Activated gamma-delta T cell (primary cell): Measurements from ENCODE around the gene RICTOR.

Experiments
- DNase-seq: peaks from one replicate; lab custom pipeline; 2025; lab: John Stamatoyannopoulos, UW

RICTOR gene

DNA sequence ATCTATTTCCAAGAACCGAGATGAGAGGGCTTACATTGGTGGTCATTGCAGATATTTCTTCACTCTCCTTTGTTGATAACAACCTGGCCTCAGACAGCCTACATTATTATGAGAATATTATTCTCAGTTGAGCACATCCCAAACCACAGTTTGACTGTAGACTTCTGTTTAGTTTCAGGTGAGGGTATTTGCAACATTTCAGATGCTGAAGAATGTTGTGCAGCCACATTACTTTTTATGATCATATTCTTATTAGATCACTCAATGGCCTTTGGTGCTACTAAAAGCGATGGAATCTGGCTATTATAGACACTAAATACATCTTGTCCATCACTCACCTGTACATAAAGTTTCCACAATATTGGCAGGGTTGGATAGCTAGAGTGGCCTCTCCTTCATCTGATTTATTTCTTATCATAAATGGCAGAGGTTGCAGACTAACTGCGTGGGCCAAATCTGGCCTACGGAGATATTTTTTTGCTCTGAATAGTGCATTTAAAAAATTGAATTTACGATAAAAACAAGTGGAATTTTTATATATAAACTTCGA lies 26.2 kb upstream of the RICTOR start:
- no peak for DNase-seq

DNA sequence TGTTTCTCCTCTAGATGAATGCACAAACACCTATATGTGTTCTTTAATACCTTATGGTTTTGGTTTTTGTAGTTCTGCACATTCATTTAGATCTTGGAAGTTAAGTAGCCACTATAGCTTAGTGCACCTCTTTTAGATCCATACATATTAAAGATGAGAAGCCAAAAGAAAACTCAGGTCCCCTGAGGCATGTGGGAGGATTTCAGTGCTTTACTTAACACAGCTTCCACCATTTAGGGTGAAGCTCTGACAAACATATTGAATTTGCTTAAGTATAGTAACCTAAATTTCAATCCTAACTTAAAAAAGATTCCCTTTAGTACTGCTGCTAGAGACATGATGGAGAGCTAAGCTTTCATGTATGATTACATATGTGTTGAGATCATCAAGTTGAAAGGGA lies 25.6 kb upstream of the RICTOR start:
- no peak for DNase-seq

DNA sequence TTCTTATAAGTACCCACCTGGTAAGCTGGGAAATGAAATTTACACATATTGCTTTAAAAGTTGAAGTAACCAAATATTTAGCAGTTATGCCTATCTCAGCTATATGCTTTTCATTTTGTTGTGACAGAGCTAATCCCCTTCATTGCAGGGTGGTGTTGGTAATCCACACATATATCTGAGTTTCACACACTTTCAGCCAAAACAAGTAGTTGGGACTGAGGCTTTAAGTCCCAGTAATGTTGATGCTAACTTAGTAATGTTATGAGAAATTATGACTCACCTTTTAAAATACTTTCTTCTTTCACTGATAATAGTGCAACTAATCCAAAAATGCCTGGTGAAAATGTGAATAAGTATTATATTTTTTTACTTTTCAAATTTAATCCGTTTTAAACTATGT lies 19.2 kb upstream of the RICTOR start:
- DNase-seq: no peak

DNA sequence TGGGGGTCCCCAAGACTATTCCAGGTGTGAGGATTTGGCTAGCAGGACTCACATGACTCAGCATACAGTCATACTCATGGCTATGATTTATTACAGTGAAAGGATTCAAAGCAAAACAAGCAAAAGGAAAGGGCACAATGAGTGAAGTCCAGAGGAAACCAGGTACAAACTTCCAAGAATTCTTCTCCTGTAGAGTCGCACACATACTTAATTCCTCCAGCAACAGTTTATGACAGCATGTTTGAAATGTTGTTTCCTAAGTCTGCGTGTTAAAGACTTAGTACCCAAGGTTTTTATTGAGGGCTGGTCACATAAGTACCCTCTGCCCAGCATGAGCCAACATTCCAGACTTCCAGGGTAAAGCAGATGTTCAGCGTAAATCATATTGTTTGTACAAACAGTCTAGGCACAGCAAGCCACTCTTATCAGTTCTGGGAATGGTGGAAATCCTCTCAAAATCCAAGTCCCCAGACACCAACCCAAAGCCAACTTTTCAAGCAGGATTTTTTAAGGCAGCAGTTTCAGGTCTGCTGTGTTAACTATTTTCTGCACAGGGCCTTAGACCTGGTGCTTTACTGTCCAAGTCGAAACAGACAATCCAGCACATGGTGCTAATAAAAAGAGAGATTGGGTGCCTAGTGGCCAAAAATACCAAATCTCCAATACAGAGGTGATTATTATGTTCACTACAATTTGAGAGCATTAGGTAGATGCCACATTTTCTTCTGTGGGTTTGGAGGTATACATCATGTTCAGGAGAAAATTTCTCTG lies 18.6 kb upstream of the RICTOR start:
- no peak for DNase-seq

DNA sequence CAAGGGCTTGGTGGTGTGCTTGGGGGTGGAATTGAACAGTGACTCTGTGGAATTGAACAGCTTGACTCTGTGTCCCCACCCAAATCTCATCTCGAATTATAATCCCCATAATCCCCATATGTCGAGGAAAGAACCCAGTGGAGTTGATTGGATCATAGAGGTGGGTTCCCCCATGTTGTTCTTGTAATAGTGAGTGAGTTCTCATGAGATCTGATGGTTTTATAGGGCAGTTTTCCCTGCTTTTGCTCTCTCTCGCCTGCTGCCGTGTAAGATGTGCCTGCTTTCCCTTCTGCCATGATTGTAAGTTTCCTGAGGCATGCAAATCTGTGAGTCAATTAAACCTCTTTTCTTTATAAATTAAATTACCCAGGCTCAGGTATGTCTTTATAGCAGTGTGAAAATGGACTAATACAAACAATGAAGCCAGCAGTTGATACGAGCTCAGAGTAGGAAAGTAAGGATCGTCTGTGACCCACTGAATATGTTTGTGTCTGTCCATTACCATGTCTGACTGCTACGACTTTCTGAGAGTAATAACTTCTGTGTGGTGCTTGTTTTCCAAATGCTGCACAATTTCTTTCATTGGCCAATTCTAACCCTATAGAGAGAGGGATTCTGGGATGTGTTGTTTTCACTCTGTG lies 17.9 kb upstream of the RICTOR start:
- no peak for DNase-seq

DNA sequence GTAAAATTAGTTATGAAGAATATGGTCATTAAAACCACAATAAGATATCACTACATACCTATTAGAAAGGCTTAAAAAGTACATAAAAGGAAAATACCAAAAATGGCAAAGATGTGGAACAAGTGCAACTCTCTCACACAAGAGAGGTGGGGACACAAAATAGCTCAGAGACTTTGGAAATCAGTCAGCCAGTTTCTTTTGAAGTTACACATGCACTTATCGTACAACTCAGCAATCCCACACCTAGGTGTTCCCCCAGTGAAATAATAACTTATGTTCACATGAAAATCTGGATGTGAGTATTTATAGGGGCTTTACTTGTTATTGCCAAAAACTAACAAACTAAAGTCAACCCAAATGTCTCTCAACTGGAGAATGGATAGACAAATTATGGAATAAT lies 9.8 kb upstream of the RICTOR start:
- no peak for DNase-seq

DNA sequence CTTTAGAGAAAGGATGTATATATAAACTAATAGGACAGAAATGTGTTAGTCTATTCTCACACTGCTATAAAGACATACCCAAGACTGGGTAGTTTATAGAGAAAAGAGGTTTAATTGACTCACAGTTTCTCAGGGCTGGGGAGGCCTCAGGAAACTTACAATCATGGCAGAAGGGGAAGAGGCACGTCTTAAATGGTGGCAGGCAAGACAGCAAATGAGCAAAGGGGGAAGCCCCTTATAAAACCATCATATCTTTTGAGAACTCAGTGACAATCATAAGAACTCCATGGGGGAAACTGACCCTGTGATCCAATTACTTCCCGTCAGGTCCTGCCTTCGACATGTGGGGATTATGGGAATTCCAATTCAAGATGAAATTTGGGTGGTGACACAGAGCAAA lies 8.8 kb upstream of the RICTOR start:
- no peak for DNase-seq

DNA sequence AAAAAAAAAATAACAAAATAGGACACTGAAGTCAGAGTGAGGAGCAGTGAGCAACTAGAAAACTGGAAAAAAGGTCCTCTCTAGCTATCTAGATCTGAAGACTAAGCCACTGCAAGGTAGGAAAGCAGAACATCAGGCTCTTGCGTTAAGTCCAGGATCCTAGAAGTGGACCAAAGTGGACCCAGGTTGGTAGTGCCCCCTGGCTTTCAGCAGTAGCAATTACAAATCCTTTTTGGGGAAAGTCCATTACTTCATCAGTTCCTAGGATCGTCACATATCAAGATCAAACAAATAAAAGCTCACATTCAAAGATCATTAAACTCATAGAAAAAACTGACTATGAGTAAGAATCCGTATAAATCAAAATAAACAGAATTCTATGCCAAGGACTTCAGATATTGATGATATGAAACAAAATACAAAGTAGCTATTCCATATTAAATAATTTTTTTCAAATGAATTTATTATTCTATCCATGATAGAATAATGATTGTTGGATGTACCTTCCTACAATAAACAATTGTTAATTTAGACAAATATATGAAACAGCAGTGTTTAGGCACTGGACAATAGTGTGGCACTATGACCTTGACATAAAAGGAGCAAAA lies 6.5 kb upstream of the RICTOR start:
- no peak for DNase-seq

DNA sequence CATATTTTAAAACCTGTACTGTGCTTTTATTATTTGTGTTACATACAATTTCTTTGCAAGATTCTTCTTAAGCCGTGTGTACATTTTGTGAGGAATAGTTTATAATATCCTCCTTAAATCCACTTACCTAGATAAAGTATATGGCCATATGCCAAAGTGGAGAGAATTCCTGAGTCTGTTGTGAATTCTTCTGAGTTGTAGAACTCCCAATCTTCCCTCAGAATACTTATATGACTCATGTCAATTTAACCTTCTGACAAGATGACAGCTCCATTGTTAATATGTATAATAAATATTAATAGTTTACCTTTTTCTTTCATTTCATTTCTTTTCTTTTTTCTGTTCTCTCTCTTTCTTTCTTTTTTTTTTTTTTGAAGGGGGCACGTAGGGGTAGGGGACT lies 6.0 kb upstream of the RICTOR start:
- DNase-seq: no peak

DNA sequence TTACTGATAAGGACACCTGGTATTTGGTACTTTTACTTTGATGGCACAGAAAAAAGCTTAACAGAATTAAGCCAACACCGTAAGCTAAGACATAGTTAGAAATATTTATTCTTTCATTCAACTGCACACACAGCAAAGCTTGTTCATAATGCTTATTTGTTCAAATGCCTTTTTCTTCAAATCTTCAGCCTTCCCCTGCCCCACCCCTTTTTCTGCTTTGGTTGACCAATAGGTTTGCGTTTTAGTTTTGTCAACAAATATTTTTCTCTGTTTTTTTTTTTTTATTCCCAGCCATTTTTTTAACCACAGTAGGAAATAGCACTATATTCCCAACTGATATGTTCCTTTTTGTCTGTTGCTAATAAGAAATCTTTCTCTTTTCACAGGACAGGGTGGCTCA lies 4.9 kb upstream of the RICTOR start:
- no peak for DNase-seq

DNA sequence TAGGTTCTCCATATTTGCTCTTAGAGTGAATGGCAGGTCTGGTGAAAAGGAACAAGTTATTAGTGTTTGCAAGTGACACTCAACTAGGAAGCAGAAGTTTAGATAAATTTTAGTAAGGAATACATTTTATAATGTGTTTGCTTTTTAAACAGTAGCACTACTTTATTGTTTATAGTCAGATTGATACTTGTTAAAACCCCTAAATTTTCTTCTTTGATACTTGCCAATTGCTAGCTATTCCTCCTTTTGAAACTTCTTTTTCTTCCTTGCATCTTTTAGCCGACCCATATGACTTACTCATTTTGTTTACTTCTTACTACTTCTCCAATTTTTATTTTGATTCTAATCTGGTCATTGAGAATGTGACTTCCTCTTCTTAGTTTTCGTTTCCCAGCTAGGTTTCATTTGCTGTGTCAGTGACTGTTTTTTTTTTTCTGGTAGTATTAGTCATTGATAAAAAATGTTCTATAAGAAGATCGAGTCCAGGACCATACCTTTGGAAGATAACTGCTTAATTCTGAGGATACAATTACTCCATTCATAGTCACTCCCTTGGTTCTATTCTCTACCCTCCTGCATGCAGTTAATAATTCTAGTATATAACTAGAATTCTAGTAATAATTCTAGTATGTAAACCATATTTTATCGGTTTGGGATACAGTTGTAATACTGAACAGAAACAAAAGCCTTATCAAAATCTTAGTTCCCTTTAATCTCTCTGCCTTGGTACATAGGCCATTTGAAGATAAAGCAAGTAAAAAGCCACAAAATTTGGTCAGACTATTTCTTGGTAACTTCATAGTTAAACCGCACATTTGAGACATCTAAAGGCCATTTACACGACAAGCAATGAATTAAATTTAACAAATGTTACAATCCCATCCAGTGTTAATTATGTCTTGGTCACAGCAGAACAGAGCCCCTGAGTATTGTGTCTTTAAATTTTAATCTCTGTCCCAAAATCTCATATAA lies 2.8 kb upstream of the RICTOR start:
- no peak for DNase-seq

DNA sequence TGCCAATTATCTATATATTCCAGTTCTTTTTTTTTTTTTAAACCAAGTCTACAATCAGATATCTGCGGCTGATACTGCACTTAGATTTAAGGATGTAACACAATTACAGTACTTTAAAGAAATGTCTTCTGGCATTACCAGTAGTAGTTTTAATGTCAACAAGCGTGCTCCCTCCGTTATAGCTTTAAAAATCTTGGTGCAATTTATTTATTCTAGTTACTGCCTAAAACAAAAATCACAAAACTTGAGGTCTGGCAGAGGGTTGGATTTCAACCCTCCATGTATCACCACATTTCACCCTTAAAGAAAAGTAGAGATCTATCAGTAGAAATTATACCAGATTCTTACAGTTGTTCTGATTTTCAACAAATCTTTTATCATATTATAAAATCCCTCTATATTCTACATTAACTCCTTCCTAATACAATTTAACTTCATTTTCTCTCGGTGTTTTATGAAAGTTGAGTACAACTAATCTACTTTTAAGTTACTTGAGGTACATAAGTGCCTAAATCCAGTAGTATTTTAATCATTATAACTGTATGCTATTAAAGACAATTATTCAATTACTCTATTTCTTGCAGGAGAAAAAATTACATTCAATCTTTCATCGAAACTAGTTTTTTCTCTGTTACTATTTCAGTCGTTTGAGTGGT lies 2.0 kb upstream of the RICTOR start:
- no peak for DNase-seq

DNA sequence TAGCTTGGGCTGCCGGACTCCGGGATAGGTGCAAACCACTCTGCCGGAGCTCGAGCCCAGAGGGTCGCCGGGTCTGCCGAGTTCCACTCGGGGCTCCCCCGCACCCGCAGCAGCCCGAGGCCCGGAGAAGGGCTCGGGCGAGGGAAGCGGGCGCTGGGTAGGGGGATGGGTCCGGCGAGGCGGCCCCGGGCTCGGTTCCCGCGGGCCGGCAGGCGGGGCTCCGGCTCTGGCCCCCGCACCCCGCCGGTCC lies 507 bp downstream of the RICTOR start:
- no peak for DNase-seq

DNA sequence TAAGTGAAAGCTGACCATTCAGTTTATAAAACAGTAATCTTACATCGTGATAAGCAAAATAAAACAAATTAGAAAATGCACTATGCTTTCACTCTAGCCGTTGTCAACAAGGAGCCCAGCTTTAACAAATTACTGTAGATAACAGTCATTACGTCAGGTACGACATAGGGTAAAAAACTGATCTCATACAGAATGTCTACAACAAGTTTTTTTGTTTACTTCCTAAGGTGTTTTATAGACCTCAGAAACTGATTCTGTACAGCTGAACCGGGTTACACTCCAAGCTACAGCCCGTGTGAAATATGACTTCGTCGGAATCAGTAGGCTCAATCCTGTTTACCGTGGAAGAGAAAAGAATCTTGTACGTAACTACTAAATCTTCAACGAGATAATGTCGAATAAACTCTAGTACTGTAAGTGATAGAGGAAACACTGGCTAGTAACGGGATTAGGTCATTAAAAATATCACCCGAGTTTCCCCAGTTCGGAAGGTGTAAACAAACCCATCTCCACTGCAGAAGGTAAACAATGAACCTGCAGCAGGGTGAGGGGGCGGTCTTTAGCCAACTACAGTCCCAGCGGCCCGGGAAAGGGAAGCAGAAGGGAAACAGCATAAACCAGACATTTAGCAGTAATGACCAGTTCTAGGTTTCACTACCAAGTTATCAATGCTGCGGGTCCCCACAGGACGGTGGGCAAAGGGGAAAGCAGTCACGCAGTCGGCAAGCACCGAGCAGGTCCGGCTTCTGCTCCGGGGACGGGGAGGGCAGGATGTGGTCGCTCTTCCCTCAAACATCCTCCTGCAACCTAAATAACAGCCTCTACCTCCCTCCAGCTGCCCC lies 1.1 kb downstream of the RICTOR start:
- DNase-seq: peak; percentile 35

DNA sequence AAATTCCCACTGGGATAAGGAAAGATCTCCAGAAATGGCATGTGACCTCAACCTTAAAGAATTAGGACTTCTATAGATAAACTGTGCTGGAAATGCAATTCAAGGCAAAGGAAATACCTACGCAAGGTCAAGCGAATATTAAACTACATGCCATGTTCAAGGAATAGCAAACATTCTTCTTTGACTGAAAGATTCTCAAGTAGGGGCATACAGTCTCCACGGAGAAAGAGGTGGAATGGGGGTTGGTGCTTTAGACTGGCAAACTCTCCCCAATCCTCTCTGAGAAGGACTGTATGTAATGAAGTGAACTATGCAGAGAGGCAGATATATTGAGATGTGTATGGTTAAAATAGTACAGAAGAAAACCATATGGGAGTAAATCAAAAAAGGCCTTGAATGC lies 6.1 kb downstream of the RICTOR start:
- no peak for DNase-seq

DNA sequence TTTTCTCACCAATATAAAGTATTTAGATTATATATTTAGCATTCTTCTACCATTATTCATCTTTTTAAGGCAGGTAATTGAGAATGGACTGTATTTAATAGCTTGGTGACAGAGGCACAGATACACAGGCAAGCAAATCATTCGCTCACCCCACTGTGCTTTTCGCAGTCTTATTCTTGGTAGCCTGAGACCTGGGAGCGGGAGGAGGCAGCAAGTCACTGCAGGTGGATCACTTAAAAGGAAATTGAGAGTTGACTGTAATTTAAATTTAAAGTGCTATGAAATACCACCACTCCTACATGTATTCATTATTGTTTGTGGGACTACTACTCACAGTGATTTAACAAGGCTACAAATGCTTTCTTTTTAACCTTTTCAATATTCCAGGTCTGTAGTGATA lies 9.7 kb downstream of the RICTOR start:
- no peak for DNase-seq

DNA sequence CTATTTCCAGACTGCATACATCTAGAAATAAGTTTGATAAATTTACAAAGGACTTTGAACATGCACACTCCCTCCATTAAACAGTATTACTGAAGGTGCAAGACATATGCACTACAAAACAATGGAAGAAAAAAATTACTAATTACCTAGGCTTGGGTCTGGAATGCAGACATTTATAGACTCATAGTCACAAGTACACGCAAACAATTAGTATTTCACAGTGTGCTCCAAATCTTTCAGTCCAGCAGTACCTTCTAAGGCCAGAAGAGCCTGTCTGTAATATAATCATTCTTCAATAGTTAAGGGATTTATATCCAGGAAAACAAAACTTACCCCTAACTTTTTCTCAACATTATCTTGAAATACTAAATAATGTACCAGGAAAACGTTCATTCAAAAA lies 11.2 kb downstream of the RICTOR start:
- DNase-seq: no peak

DNA sequence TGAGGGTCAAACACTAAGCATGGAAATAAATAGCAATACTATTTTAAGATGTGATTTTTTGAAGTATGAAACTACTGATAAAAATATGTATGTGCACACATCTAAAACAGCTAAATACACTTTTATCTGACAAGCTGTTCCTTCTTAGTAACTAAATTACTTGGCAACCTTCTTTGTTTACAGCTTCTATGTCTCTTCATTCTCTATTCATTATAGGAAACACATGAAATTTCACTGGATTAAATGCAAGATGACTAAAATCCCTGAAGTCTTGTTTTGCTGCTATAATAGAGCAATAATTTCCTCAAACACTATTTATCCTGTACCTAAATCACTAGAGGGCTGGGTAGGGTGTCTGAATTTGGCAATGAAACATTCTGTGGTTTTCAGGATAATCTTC lies 11.7 kb downstream of the RICTOR start:
- DNase-seq: no peak

DNA sequence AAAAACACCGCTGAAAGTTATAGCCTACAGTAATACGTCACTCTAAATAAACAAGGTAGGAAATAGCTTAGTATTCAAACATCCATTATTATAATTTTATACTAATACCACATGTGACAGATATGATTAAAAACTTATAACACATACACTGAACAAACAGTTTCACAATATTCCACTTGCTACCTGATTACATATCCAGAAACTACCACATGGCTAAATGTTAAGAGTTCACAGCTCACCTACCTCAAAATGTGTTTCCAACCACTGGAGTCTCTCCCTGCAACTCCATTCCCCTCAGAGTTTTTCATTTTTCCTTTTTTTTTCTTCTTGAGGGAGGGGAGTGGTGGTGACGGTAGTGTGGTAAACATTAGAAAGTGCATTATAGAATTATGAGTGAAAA lies 12.1 kb downstream of the RICTOR start:
- DNase-seq: no peak

DNA sequence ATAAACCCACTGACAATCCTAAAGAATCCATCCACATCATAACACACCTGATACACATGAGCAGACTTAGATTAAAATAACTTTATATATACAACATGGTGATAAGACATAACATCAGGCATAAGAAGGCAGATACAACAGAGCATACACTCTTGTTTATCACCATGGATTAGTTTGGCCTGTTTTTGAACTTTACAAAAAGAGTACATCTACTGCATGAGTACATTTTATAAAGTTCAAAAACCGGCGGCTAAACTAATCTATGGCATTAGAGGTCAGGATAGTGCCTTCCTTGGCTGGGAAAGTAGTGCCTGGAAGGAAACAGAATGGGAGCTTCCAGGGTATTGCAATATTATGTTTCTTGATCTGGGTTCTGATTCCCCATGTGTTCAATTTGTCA lies 15.1 kb downstream of the RICTOR start:
- no peak for DNase-seq
